ENCODE measurements around the gene LGI1.

The LGI1 gene

DNA sequence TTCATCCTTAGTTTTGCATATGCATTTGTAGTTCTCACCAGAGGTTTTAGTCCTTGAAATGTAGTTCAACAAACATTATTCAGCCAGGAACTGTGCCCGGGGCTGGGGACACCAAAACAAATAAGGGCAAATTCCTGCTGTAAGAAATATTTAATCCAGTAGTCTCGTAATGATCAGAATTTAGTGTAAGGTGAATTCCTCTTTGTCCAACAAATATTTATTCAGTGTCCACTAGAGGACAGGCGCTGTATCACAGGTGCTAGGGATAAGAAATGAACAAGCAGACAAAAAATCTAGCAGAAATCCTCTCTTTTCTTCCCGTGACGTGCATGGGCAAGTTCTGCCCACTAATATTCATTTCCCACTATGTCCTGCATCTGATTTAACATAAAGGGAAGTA is 17.6 kb downstream of the LGI1 start:
- CTCF ChIA-PET = no interaction called here
- H3K27me3 ChIP-seq (replicated peaks in 2 of 5; ENCODE audit: control insufficient read depth in 4 of 5, insufficient read depth in 5 of 5, low read length in 4 of 5) = peaks cover 0 to 13% (median 4%) of the 10 kb centered on the region in 5 experiments
- H3K36me3 ChIP-seq (ENCODE audit: control insufficient read depth in 4 of 4, insufficient read depth in 4 of 4, low read length in 3 of 4) = no peaks in the 10 kb centered on the region
- H3K4me3 ChIP-seq (ENCODE audit: control insufficient read depth in 1 of 7, extremely low read depth in 1 of 7, insufficient read depth in 4 of 7, low read depth in 2 of 7, low read length in 6 of 7) = no peak overlapping the region
- POLR2A ChIA-PET = no interaction called here
- 90% methylated on average over 2 of the region's 5 CpGs for WGBS (ENCODE audit: insufficient coverage)
- no peaks in the 10 kb centered on the region for H3K4me1 ChIP-seq (ENCODE audit: control extremely low read depth in 1 of 4, control insufficient read depth in 4 of 4, insufficient read depth in 4 of 4, low read length in 3 of 4)
- DNase-seq = no peak
- H3K27ac ChIP-seq (ENCODE audit: insufficient read depth in 1 of 2, low read depth in 1 of 2, low read length in 2 of 2, poor library complexity in 1 of 2, severe bottlenecking in 2 of 2) = no peak overlapping the region
- no peaks in the 10 kb centered on the region for H3K9me3 ChIP-seq (ENCODE audit: control extremely low read depth in 1 of 5, control insufficient read depth in 4 of 5, insufficient read depth in 2 of 5, low read depth in 1 of 5, low read length in 4 of 5)

DNA sequence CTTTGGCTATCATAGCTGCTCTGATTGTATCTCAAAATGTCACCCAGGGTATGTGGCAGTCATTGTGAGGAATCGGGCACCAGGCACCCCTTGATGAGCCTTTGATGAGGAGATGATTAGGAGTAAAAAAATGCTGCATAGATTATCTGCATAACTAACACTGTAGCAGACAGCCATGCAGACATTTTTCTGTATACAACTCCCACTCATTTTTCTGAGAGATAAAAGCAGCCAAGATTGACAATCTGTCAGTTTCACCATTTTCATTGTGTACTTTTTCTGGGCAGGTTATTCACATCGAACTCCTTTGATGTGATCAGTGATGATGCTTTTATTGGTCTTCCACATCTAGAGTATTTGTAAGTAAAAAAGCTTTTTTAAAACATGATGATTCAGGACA is 19.4 kb downstream of the LGI1 start:
- DNase-seq = no peak
- Histone ChIP-seq H3K27me3 (replicated peaks in 2 of 5; ENCODE audit: control insufficient read depth in 4 of 5, insufficient read depth in 5 of 5, low read length in 4 of 5) (peaks cover 0 to 13% (median 4%) of the 10 kb centered on the region in 5 experiments), H3K4me1 (ENCODE audit: control extremely low read depth in 1 of 4, control insufficient read depth in 4 of 4, insufficient read depth in 4 of 4, low read length in 3 of 4) (no peaks in the 10 kb centered on the region), H3K9me3 (ENCODE audit: control extremely low read depth in 1 of 5, control insufficient read depth in 4 of 5, insufficient read depth in 2 of 5, low read depth in 1 of 5, low read length in 4 of 5) (no peaks in the 10 kb centered on the region), H3K36me3 (ENCODE audit: control insufficient read depth in 4 of 4, insufficient read depth in 4 of 4, low read length in 3 of 4) (no peaks in the 10 kb centered on the region), H3K4me3 (ENCODE audit: control insufficient read depth in 1 of 7, extremely low read depth in 1 of 7, insufficient read depth in 4 of 7, low read depth in 2 of 7, low read length in 6 of 7) (no peak overlapping the region), H3K27ac (ENCODE audit: insufficient read depth in 1 of 2, low read depth in 1 of 2, low read length in 2 of 2, poor library complexity in 1 of 2, severe bottlenecking in 2 of 2) (no peak overlapping the region)
- POLR2A ChIA-PET = no interaction called here
- CTCF ChIA-PET = no interaction called here
- WGBS (ENCODE audit: insufficient coverage) = no CpG with 5 or more reads among the region's 2 CpGs

DNA sequence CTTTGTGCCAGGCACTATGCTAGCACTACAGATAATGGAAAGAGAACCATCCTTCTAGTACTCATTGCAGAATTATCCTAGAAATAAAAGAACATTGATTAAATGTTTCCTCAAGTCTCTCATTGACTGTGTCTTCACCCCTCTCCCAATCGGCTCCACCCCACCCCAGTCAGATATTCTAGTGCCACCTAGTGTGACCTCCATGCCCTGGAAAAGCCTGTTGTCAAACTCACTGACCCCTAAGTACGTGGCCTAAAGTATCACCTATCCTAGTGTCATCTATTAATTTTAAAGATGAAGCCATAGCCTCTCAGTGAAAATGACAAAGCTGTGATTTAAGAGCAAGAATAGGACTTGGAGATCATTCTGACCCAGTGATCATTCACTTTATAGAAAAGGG is 26.3 kb downstream of the LGI1 start:
- Histone ChIP-seq H3K36me3 (ENCODE audit: control insufficient read depth in 4 of 4, insufficient read depth in 4 of 4, low read length in 3 of 4) (no peaks in the 10 kb centered on the region), H3K4me3 (ENCODE audit: control insufficient read depth in 1 of 7, extremely low read depth in 1 of 7, insufficient read depth in 4 of 7, low read depth in 2 of 7, low read length in 6 of 7) (no peak overlapping the region), H3K4me1 (ENCODE audit: control extremely low read depth in 1 of 4, control insufficient read depth in 4 of 4, insufficient read depth in 4 of 4, low read length in 3 of 4) (no peaks in the 10 kb centered on the region), H3K9me3 (ENCODE audit: control extremely low read depth in 1 of 5, control insufficient read depth in 4 of 5, insufficient read depth in 2 of 5, low read depth in 1 of 5, low read length in 4 of 5) (no peaks in the 10 kb centered on the region), H3K27me3 (replicated peaks in 2 of 5; ENCODE audit: control insufficient read depth in 4 of 5, insufficient read depth in 5 of 5, low read length in 4 of 5) (peaks cover 0 to 6% (median 0%) of the 10 kb centered on the region in 5 experiments), H3K27ac (ENCODE audit: insufficient read depth in 1 of 2, low read depth in 1 of 2, low read length in 2 of 2, poor library complexity in 1 of 2, severe bottlenecking in 2 of 2) (no peak overlapping the region)
- POLR2A ChIA-PET = no interaction called here
- WGBS (ENCODE audit: insufficient coverage) = 43% methylated on average over 1 of the region's 2 CpGs
- CTCF ChIA-PET = no interaction called here
- DNase-seq = no peak

DNA sequence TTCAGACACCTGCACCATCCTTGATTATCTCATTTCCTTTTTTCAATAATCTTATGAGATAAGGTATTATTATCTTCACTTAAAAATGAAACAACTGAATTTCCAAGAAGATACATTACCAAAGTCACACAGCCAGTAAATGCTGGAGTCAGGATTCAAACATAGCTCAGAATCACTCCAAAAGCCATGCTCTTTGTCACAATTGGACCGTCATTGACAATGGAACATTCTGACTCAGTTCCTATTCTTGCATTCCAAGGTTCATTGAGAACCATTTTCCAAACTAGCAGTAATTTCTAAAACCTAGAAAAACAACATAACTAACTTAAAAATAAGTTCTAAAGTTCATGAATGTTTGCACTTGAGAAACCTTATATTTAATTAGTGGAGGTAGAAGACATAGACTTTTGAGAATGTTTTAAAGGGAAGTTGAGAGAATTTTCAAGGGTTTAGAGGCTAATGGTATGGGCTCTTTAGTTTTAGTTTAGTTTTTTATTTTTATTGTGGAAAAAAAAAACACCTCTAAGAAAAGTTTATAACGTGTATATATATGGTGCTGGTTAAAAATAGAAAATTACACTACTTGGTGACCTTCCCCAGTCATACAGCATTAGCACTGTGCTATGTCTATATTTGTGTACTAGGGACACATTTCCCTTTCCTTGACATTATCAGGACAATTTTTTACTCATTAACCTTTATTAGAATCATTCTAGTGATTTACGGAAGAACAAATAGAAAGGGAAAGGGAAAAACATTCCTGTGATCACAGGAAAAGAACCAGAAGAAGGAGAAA is 30.9 kb downstream of the LGI1 start:
- Histone ChIP-seq H3K27ac (ENCODE audit: insufficient read depth in 1 of 2, low read depth in 1 of 2, low read length in 2 of 2, poor library complexity in 1 of 2, severe bottlenecking in 2 of 2) (no peak overlapping the region), H3K36me3 (ENCODE audit: control insufficient read depth in 4 of 4, insufficient read depth in 4 of 4, low read length in 3 of 4) (no peaks in the 10 kb centered on the region), H3K9me3 (ENCODE audit: control extremely low read depth in 1 of 5, control insufficient read depth in 4 of 5, insufficient read depth in 2 of 5, low read depth in 1 of 5, low read length in 4 of 5) (no peaks in the 10 kb centered on the region), H3K4me3 (ENCODE audit: control insufficient read depth in 1 of 7, extremely low read depth in 1 of 7, insufficient read depth in 4 of 7, low read depth in 2 of 7, low read length in 6 of 7) (no peak overlapping the region), H3K4me1 (ENCODE audit: control extremely low read depth in 1 of 4, control insufficient read depth in 4 of 4, insufficient read depth in 4 of 4, low read length in 3 of 4) (no peaks in the 10 kb centered on the region), H3K27me3 (replicated peaks in 2 of 5; ENCODE audit: control insufficient read depth in 4 of 5, insufficient read depth in 5 of 5, low read length in 4 of 5) (no peaks in the 10 kb centered on the region)
- 100% methylated on average over 1 of the region's 3 CpGs for WGBS (ENCODE audit: insufficient coverage)
- ChIA-PET CTCF (interaction anchor here (0.9 kb wide), 1 partner anchor 25 kb away, joined by 3 read pairs; no protein-coding TSS in a partner anchor), POLR2A (interaction anchor here (0.5 kb wide), 1 partner anchor 262 kb away, joined by 3 read pairs; no protein-coding TSS in a partner anchor)
- no peak for DNase-seq

DNA sequence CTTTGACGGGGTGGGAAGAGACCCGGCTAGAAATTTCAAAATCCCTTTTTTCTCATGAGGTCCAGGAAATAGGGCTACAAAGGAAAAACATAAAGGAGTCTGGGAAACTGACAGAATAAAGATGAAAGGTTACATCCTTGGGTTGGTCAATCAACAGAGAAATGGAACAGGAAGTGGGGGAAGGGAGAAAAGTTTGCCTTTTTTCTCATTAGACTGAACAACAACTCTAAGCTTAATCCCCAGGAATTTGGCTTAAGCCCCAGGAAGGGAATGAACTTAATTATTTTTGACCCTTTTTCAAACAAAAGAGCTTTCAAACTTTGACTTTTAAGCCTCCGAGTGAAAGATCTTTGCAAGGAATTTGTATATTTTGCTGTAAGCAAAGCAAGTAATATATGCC is 32.7 kb downstream of the LGI1 start:
- DNase-seq = no peak
- Histone ChIP-seq H3K27ac (ENCODE audit: insufficient read depth in 1 of 2, low read depth in 1 of 2, low read length in 2 of 2, poor library complexity in 1 of 2, severe bottlenecking in 2 of 2) (no peak overlapping the region), H3K9me3 (ENCODE audit: control extremely low read depth in 1 of 5, control insufficient read depth in 4 of 5, insufficient read depth in 2 of 5, low read depth in 1 of 5, low read length in 4 of 5) (no peaks in the 10 kb centered on the region), H3K36me3 (ENCODE audit: control insufficient read depth in 4 of 4, insufficient read depth in 4 of 4, low read length in 3 of 4) (no peaks in the 10 kb centered on the region), H3K27me3 (replicated peaks in 2 of 5; ENCODE audit: control insufficient read depth in 4 of 5, insufficient read depth in 5 of 5, low read length in 4 of 5) (no peaks in the 10 kb centered on the region), H3K4me1 (ENCODE audit: control extremely low read depth in 1 of 4, control insufficient read depth in 4 of 4, insufficient read depth in 4 of 4, low read length in 3 of 4) (no peaks in the 10 kb centered on the region), H3K4me3 (ENCODE audit: control insufficient read depth in 1 of 7, extremely low read depth in 1 of 7, insufficient read depth in 4 of 7, low read depth in 2 of 7, low read length in 6 of 7) (no peak overlapping the region)
- WGBS (ENCODE audit: insufficient coverage) = no CpG with 5 or more reads among the region's 3 CpGs
- CTCF ChIA-PET = no interaction called here
- POLR2A ChIA-PET = no interaction called here

DNA sequence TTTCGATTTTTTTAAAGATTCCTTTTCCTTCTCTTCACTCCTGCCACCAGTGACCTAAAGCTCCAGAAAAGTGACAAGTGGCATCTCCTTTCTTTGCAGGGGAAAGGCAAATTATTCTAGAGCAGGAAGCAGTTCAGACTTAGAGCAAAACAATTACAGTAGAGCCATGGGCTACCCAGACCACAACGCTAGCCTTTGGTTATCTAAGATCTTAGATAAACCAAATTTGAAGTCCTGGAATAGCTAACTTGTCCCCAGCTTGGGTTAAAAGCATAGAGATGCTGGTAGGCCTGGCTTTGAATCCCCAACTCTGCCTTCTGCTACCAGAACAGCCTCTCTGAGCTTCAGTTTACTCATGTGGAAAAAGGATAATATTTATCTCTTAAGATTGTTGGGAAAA is 38.4 kb downstream of the LGI1 start:
- no peak overlapping the region for H3K4me3 ChIP-seq (ENCODE audit: control insufficient read depth in 1 of 7, extremely low read depth in 1 of 7, insufficient read depth in 4 of 7, low read depth in 2 of 7, low read length in 6 of 7)
- no peaks in the 10 kb centered on the region for H3K9me3 ChIP-seq (ENCODE audit: control extremely low read depth in 1 of 5, control insufficient read depth in 4 of 5, insufficient read depth in 2 of 5, low read depth in 1 of 5, low read length in 4 of 5)
- no peaks in the 10 kb centered on the region for H3K36me3 ChIP-seq (ENCODE audit: control insufficient read depth in 4 of 4, insufficient read depth in 4 of 4, low read length in 3 of 4)
- no peaks in the 10 kb centered on the region for H3K4me1 ChIP-seq (ENCODE audit: control extremely low read depth in 1 of 4, control insufficient read depth in 4 of 4, insufficient read depth in 4 of 4, low read length in 3 of 4)
- peaks cover 0 to 2% (median under 1%) of the 10 kb centered on the region in 5 experiments for H3K27me3 ChIP-seq (replicated peaks in 2 of 5; ENCODE audit: control insufficient read depth in 4 of 5, insufficient read depth in 5 of 5, low read length in 4 of 5)
- ChIA-PET CTCF (no interaction called here), POLR2A (no interaction called here)
- WGBS (ENCODE audit: insufficient coverage) = 79% methylated on average over 2 of the region's 2 CpGs
- H3K27ac ChIP-seq (ENCODE audit: insufficient read depth in 1 of 2, low read depth in 1 of 2, low read length in 2 of 2, poor library complexity in 1 of 2, severe bottlenecking in 2 of 2) = no peak overlapping the region
- DNase-seq = no peak

DNA sequence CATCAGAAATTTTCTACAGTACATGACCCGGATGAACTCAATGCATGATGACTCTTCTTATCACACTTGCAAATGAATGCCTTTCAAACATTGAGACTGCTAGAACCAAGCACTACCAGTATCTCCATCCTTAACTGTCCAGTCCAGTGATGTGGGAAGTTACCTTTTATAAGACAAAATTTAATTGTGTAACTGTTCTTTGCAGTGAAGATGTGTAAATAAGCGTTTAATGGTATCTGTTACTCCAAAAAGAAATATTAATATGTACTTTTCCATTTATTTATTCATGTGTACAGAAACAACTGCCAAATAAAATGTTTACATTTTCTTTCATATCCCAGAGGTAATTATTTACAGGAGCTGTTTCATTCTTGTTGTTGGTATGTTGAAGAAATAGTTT is 40.1 kb downstream of the LGI1 start:
- 100% methylated on average over 1 of the region's 2 CpGs for WGBS (ENCODE audit: insufficient coverage)
- CTCF ChIA-PET = no interaction called here

More for the DNA sequence above, 40.1 kb downstream of the LGI1 start:
- Histone ChIP-seq H3K4me3 (ENCODE audit: control insufficient read depth in 1 of 7, extremely low read depth in 1 of 7, insufficient read depth in 4 of 7, low read depth in 2 of 7, low read length in 6 of 7) (no peak overlapping the region), H3K4me1 (ENCODE audit: control extremely low read depth in 1 of 4, control insufficient read depth in 4 of 4, insufficient read depth in 4 of 4, low read length in 3 of 4) (no peaks in the 10 kb centered on the region), H3K36me3 (ENCODE audit: control insufficient read depth in 4 of 4, insufficient read depth in 4 of 4, low read length in 3 of 4) (no peaks in the 10 kb centered on the region), H3K27me3 (replicated peaks in 2 of 5; ENCODE audit: control insufficient read depth in 4 of 5, insufficient read depth in 5 of 5, low read length in 4 of 5) (peaks cover 0 to 13% (median 5%) of the 10 kb centered on the region in 5 experiments), H3K9me3 (ENCODE audit: control extremely low read depth in 1 of 5, control insufficient read depth in 4 of 5, insufficient read depth in 2 of 5, low read depth in 1 of 5, low read length in 4 of 5) (no peaks in the 10 kb centered on the region), H3K27ac (ENCODE audit: insufficient read depth in 1 of 2, low read depth in 1 of 2, low read length in 2 of 2, poor library complexity in 1 of 2, severe bottlenecking in 2 of 2) (no peak overlapping the region)
- DNase-seq = no peak
- POLR2A ChIA-PET = no interaction called here

All from common myeloid progenitor, CD34-positive (primary cell).